Measurements from ENCODE around the gene PIP5KL1.

GRCh38 chr9:127919253-127919815 lies 11.2 kb downstream of the PIP5KL1 start:
- TF ChIP-seq, protein P1, sequence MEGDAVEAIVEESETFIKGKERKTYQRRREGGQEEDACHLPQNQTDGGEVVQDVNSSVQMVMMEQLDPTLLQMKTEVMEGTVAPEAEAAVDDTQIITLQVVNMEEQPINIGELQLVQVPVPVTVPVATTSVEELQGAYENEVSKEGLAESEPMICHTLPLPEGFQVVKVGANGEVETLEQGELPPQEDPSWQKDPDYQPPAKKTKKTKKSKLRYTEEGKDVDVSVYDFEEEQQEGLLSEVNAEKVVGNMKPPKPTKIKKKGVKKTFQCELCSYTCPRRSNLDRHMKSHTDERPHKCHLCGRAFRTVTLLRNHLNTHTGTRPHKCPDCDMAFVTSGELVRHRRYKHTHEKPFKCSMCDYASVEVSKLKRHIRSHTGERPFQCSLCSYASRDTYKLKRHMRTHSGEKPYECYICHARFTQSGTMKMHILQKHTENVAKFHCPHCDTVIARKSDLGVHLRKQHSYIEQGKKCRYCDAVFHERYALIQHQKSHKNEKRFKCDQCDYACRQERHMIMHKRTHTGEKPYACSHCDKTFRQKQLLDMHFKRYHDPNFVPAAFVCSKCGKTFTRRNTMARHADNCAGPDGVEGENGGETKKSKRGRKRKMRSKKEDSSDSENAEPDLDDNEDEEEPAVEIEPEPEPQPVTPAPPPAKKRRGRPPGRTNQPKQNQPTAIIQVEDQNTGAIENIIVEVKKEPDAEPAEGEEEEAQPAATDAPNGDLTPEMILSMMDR (IDR thresholded peaks at IDR 0.05), result no peak
- TF ChIP-seq POLR2AphosphoS5 (IDR thresholded peaks at IDR 0.05; ENCODE audit: low read depth, low read length) (no peak), REST (IDR thresholded peaks at IDR 0.05; ENCODE audit: insufficient read depth in 1 of 2, low read depth in 2 of 2, low read length in 1 of 2) (no peak), SIN3A (IDR thresholded peaks at IDR 0.05; ENCODE audit: borderline replicate concordance, insufficient read depth, low read depth, low read length) (no peak)

All from Panc1 (cell line).